ENCODE measurements around the gene CCDC40. TPM values are rescaled to one million over a fixed set of nuclear protein-coding genes. Genes with fewer than 3 reads are reported as not detected.

CCDC40 gene
- total and polyA plus RNA-seq, 3 experiments from 2014 or later: 3.6 to 4.3 TPM; not detected in 1

GRCh38 chr17:80097844-80098691, 61.6 kb downstream of the CCDC40 start:
- Histone ChIP-seq H3K4me1 (ENCODE audit: insufficient read depth, low read length) (peaks cover 21% of the 10 kb centered on the region), H3K9me3 (ENCODE audit: low read length) (no peaks in the 10 kb centered on the region), H3K27me3 (ENCODE audit: insufficient read depth, low read length, poor library complexity, severe bottlenecking) (no peaks in the 10 kb centered on the region), H3K4me3 (ENCODE audit: low read length) (no peak overlapping the region), H3K27ac (ENCODE audit: low read depth, low read length) (no peak overlapping the region), H3K36me3 (ENCODE audit: insufficient read depth, low read length) (no peaks in the 10 kb centered on the region)
- POLR2A ChIA-PET: no interaction called here
- Mint-ChIP-seq H3K27me3 (peaks cover 0 to 3% of the 10 kb centered on the region in 2 donors), H3K4me1 (peaks cover 14 to 30% (median 23%) of the 10 kb centered on the region in 3 donors), H3K4me3 (peak overlapping the region in 2 of 7 donors; percentile 19 to 63), H3K36me3 (peaks cover 0 to 5% (median 0%) of the 10 kb centered on the region in 3 donors), H3K9me3 (no peaks in the 10 kb centered on the region), H3K27ac (peak overlapping the region in 1 of 8 donors; percentile 68)
- DNase-seq: peak in 1 of 5 donors; percentile 28
- CTCF ChIA-PET: no interaction called here

- peaks cover 19 to 35% (median 29%) of the 10 kb centered on the region in 3 donors for H3K4me1 Mint-ChIP-seq
- Histone ChIP-seq H3K27me3 (ENCODE audit: insufficient read depth, low read length, poor library complexity, severe bottlenecking) (no peaks in the 10 kb centered on the region), H3K36me3 (ENCODE audit: insufficient read depth, low read length) (no peaks in the 10 kb centered on the region), H3K27ac (ENCODE audit: low read depth, low read length) (no peak overlapping the region), H3K4me3 (ENCODE audit: low read length) (no peak overlapping the region), H3K9me3 (ENCODE audit: low read length) (no peaks in the 10 kb centered on the region), H3K4me1 (ENCODE audit: insufficient read depth, low read length) (peaks cover 21% of the 10 kb centered on the region)
- peaks cover 0 to 3% of the 10 kb centered on the region in 2 donors for H3K27me3 Mint-ChIP-seq
- H3K27ac Mint-ChIP-seq: peak overlapping the region in 2 of 8 donors; percentile 29 to 56
- POLR2A ChIA-PET: no interaction called here
- peaks cover 0 to 5% (median 0%) of the 10 kb centered on the region in 3 donors for H3K36me3 Mint-ChIP-seq
- H3K4me3 Mint-ChIP-seq: peak overlapping the region; percentile 13 to 86 (median 34)
- CTCF ChIA-PET: no interaction called here
- DNase-seq: peak in 1 of 5 donors; percentile 47
- no peaks in the 10 kb centered on the region for H3K9me3 Mint-ChIP-seq
Measured at GRCh38 chr17:80099291-80100034, 63.0 kb downstream of the CCDC40 start.

- peaks cover 19 to 35% (median 29%) of the 10 kb centered on the region in 3 donors for H3K4me1 Mint-ChIP-seq
- Histone ChIP-seq H3K36me3 (ENCODE audit: insufficient read depth, low read length) (no peaks in the 10 kb centered on the region), H3K27ac (ENCODE audit: low read depth, low read length) (no peak overlapping the region), H3K9me3 (ENCODE audit: low read length) (no peaks in the 10 kb centered on the region), H3K4me3 (ENCODE audit: low read length) (no peak overlapping the region), H3K4me1 (ENCODE audit: insufficient read depth, low read length) (peaks cover 21% of the 10 kb centered on the region), H3K27me3 (ENCODE audit: insufficient read depth, low read length, poor library complexity, severe bottlenecking) (no peaks in the 10 kb centered on the region)
- ChIA-PET POLR2A (no interaction called here), CTCF (interaction anchor here (1.6 to 2.6 kb wide), 2 partner anchors 17 to 112 kb away, joined by 3 to 23 read pairs; no protein-coding TSS in a partner anchor)
- H3K4me3 Mint-ChIP-seq: peak overlapping the region; percentile 33 to 90 (median 86)
- DNase-seq: peak in 1 of 5 donors; percentile 23
- H3K36me3 Mint-ChIP-seq: peaks cover 0 to 5% (median 0%) of the 10 kb centered on the region in 3 donors
- H3K27ac Mint-ChIP-seq: peak overlapping the region in 5 of 8 donors; percentile 59 to 93 (median 79)
- peaks cover 0 to 2% of the 10 kb centered on the region in 2 donors for H3K27me3 Mint-ChIP-seq
- no peaks in the 10 kb centered on the region for H3K9me3 Mint-ChIP-seq
Measured at GRCh38 chr17:80100035-80100323, 63.5 kb downstream of the CCDC40 start.

- Histone ChIP-seq H3K27me3 (ENCODE audit: insufficient read depth, low read length, poor library complexity, severe bottlenecking) (no peaks in the 10 kb centered on the region), H3K4me3 (ENCODE audit: low read length) (peak within 1 kb of the TSS; percentile 86), H3K9me3 (ENCODE audit: low read length) (no peaks in the 10 kb centered on the region), H3K27ac (ENCODE audit: low read depth, low read length) (peak within 1 kb of the TSS; percentile 67), H3K4me1 (ENCODE audit: insufficient read depth, low read length) (peaks cover 21% of the 10 kb centered on the region), H3K36me3 (ENCODE audit: insufficient read depth, low read length) (no peaks in the 10 kb centered on the region)
- DNase-seq: peak; percentile 89 to 92 (median 92)
- peaks cover 19 to 35% (median 29%) of the 10 kb centered on the region in 3 donors for H3K4me1 Mint-ChIP-seq
- ChIA-PET CTCF (interaction anchor here (0.6 to 2.6 kb wide), 24 partner anchors 9 to 354 kb away, joined by 3 to 23 read pairs (median 4); no protein-coding TSS in a partner anchor), POLR2A (interaction anchor here (0.5 to 1.0 kb wide), 4 partner anchors 8 to 44 kb away, joined by 3 to 9 read pairs (median 4); no protein-coding TSS in a partner anchor)
- peak within 1 kb of the TSS; percentile 88 to 94 (median 91) for H3K4me3 Mint-ChIP-seq
- H3K36me3 Mint-ChIP-seq: peaks cover 0 to 11% (median 2%) of the 10 kb centered on the region in 3 donors
- H3K27ac Mint-ChIP-seq: peak within 1 kb of the TSS; percentile 77 to 93 (median 89)
- H3K9me3 Mint-ChIP-seq: no peaks in the 10 kb centered on the region
- no peaks in the 10 kb centered on the region for H3K27me3 Mint-ChIP-seq
Measured at GRCh38 chr17:80101011-80101945, 64.8 kb downstream of the CCDC40 start, which contains the start of gene GAA. GAA (plus strand) TSS chr17:80101581; CDS start chr17:80104587, 3,006 bp downstream.

- ChIA-PET CTCF (interaction anchor here (0.6 to 2.6 kb wide), 22 partner anchors 8 to 353 kb away, joined by 3 to 23 read pairs (median 4); no protein-coding TSS in a partner anchor), POLR2A (interaction anchor here (0.5 to 1.0 kb wide), 3 partner anchors 9 to 43 kb away, joined by 3 to 9 read pairs (median 4); no protein-coding TSS in a partner anchor)
- peaks cover 21% of the 10 kb centered on the region for H3K4me1 ChIP-seq (ENCODE audit: insufficient read depth, low read length)
- H3K9me3 Mint-ChIP-seq: no peaks in the 10 kb centered on the region
- no peaks in the 10 kb centered on the region for H3K27me3 ChIP-seq (ENCODE audit: insufficient read depth, low read length, poor library complexity, severe bottlenecking)
- H3K4me3 Mint-ChIP-seq: peak overlapping the region; percentile 88 to 94 (median 91)
- no peaks in the 10 kb centered on the region for H3K36me3 ChIP-seq (ENCODE audit: insufficient read depth, low read length)
- peak overlapping the region; percentile 67 for H3K27ac ChIP-seq (ENCODE audit: low read depth, low read length)
- DNase-seq: no peak
- peaks cover 0 to 13% (median 2%) of the 10 kb centered on the region in 3 donors for H3K36me3 Mint-ChIP-seq
- no peaks in the 10 kb centered on the region for H3K27me3 Mint-ChIP-seq
- peaks cover 19 to 35% (median 29%) of the 10 kb centered on the region in 3 donors for H3K4me1 Mint-ChIP-seq
- peak overlapping the region; percentile 77 for H3K4me3 ChIP-seq (ENCODE audit: low read length)
- no peaks in the 10 kb centered on the region for H3K9me3 ChIP-seq (ENCODE audit: low read length)
- peak overlapping the region; percentile 72 to 93 (median 87) for H3K27ac Mint-ChIP-seq
Measured at GRCh38 chr17:80101946-80102663, 65.7 kb downstream of the CCDC40 start.

GRCh38 chr17:80102664-80103448, 66.4 kb downstream of the CCDC40 start:
- H3K36me3 ChIP-seq (ENCODE audit: insufficient read depth, low read length): no peaks in the 10 kb centered on the region
- H3K27me3 Mint-ChIP-seq: no peaks in the 10 kb centered on the region
- H3K9me3 ChIP-seq (ENCODE audit: low read length): no peaks in the 10 kb centered on the region
- H3K4me1 Mint-ChIP-seq: peaks cover 19 to 35% (median 29%) of the 10 kb centered on the region in 3 donors
- H3K27me3 ChIP-seq (ENCODE audit: insufficient read depth, low read length, poor library complexity, severe bottlenecking): no peaks in the 10 kb centered on the region
- H3K4me3 ChIP-seq (ENCODE audit: low read length): no peak overlapping the region
- DNase-seq: no peak
- no peaks in the 10 kb centered on the region for H3K9me3 Mint-ChIP-seq
- peaks cover 0 to 13% (median 2%) of the 10 kb centered on the region in 3 donors for H3K36me3 Mint-ChIP-seq
- H3K4me3 Mint-ChIP-seq: peak overlapping the region; percentile 88 to 94 (median 91)
- H3K4me1 ChIP-seq (ENCODE audit: insufficient read depth, low read length): peaks cover 21% of the 10 kb centered on the region
- ChIA-PET POLR2A (no interaction called here), CTCF (interaction anchor here (1.3 to 2.6 kb wide), 3 partner anchors 20 to 263 kb away, joined by 4 to 23 read pairs (median 12); no protein-coding TSS in a partner anchor)
- no peak overlapping the region for H3K27ac ChIP-seq (ENCODE audit: low read depth, low read length)
- H3K27ac Mint-ChIP-seq: peak overlapping the region in 7 of 8 donors; percentile 35 to 90 (median 72)

Measured in CD8-positive, alpha-beta memory T cell (primary cell).